GM12875 (cell line): Measurements from ENCODE around the gene CCDC59.

ENCODE experiments used
- H3K4me3 ChIP-seq: one replicate; pipeline ENCODE4 v1.5.1; 2011; ENCODE audit warnings: low read depth, low read length, control low read depth
- CTCF ChIP-seq: IDR thresholded peaks from 2 replicates; pipeline ENCODE4 v1.5.1; 2011; ENCODE audit warnings: low read depth, mild to moderate bottlenecking, control low read depth, inconsistent platforms, low read length, moderate library complexity, borderline replicate concordance; ENCODE audit not compliant: insufficient read depth

The CCDC59 gene

GRCh38 chr12:82351390-82351789 is 6.8 kb downstream of the CCDC59 start:
- no peak overlapping the region for H3K4me3 ChIP-seq
- TF ChIP-seq CTCF: no peak

- TF ChIP-seq CTCF: no peak
- no peak overlapping the region for H3K4me3 ChIP-seq
Observed at GRCh38 chr12:82350161-82350560, 8.0 kb downstream of the CCDC59 start.

GRCh38 chr12:82329508-82329907 is 28.7 kb downstream of the CCDC59 start:
- H3K4me3 ChIP-seq: no peak overlapping the region
- TF ChIP-seq CTCF: no peak

- TF ChIP-seq CTCF: no peak
- no peak overlapping the region for H3K4me3 ChIP-seq
Observed at GRCh38 chr12:82327861-82328260, 30.3 kb downstream of the CCDC59 start.

- no peak overlapping the region for H3K4me3 ChIP-seq
- peak; percentile 19; the same call in 1 of the 2 replicates for TF ChIP-seq CTCF
Observed at GRCh38 chr12:82326905-82327503, 31.2 kb downstream of the CCDC59 start.

- H3K4me3 ChIP-seq: no peak overlapping the region
- TF ChIP-seq CTCF: no peak
Observed at GRCh38 chr12:82325540-82326336, 32.4 kb downstream of the CCDC59 start.

GRCh38 chr12:82319276-82319675 is 38.9 kb downstream of the CCDC59 start:
- no peak for TF ChIP-seq CTCF
- no peak overlapping the region for H3K4me3 ChIP-seq
